ENCODE data around the gene OSR1. TPM values are rescaled to one million over a fixed set of nuclear protein-coding genes. Genes with fewer than 3 reads are reported as not detected.

Gene OSR1
- total RNA-seq, 1 donor from 2014 or later = 12.9 TPM

GRCh38 chr2:19357402-19358241 lies 801 bp downstream of the OSR1 start:
- no peak for DNase-seq

GRCh38 chr2:19356545-19357401 lies 1.6 kb downstream of the OSR1 start:
- no peak for DNase-seq

GRCh38 chr2:19355931-19356544 lies 2.4 kb downstream of the OSR1 start:
- DNase-seq = no peak

GRCh38 chr2:19355416-19355821 lies 3.0 kb downstream of the OSR1 start:
- DNase-seq = no peak

DNA sequence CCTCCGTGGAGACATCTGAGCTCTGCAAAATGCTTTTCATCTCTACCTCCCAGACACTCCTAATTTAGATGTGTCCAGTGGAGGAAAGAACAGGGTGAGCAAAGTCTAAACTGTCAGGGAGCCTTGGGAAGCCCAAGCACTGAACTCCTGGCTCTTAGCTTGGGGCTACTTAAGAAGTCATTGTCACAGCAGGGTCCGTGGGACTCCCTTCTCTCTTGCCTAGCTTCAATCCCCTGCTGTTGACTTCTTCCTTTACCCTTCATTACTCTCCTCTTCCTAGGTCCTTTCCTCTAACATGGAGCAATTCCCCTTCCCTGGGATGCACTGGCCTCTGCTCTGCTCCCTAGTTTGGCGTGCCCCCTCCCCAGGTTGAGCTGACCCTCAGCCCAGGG lies 3.4 kb downstream of the OSR1 start:
- no peak for DNase-seq

GRCh38 chr2:19353721-19354050 lies 4.7 kb downstream of the OSR1 start:
- no peak for DNase-seq

- no peak for DNase-seq
These were observed 5.3 kb downstream of the OSR1 start for GRCh38 chr2:19352946-19353720.

DNA sequence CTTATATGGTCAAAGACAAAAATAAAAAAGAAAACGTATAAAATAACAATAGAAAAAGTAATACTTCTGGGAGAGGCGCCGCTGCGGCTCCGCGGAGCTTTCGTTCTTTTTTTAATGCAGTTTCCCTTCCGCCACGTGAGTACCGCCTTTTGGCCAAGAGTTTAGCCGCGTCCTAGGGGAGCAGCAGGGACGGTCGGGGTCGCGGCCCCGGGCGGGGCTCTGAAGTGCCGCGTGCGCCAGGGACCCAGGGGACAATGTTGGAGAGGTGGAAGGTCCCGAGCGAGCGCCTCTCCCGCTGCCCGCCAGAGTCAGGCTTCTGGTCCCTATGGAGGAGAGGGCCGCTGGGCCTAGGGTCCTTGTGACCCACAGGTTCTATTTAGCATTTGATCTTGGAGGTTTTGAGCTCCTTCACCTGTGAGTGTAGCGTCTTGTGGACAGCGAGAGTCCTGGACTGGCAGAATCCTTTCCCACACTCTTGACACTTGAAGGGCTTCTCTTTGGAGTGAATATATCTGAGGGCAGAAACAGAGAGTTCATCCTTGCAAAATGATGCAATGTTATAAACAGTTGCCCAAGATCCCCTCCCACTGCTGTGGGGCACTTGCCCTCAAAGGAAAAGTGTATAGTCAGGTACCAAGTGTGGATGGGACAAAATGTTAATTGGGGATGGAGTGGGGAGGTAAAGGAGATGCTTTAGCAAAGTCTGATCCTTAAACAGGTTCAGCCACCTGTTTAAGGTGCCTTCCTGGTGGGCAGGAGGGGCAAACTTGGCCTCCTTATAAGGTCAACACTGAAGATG lies 6.3 kb downstream of the OSR1 start:
- no peak for DNase-seq

DNA sequence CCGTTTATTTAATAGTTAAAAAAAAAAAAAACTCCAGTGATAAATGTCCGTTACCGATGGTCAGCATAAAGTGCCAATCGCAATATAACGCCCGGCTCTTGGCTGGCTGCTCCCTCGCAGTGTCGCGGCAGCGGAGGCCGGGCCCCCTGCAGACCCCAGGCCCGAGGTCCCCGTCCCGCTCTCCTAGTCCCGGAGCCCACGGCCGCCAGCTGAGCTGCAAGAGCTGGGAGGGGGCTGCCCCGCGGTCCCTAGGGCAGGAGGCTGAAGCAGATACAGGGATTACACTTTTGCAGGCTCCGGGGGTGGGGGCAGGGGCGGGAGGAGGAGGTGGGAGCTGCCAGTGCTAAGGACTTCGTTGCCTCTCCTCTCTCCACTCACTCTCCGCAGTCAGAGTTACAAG lies 6.9 kb downstream of the OSR1 start:
- no peak for DNase-seq

DNA sequence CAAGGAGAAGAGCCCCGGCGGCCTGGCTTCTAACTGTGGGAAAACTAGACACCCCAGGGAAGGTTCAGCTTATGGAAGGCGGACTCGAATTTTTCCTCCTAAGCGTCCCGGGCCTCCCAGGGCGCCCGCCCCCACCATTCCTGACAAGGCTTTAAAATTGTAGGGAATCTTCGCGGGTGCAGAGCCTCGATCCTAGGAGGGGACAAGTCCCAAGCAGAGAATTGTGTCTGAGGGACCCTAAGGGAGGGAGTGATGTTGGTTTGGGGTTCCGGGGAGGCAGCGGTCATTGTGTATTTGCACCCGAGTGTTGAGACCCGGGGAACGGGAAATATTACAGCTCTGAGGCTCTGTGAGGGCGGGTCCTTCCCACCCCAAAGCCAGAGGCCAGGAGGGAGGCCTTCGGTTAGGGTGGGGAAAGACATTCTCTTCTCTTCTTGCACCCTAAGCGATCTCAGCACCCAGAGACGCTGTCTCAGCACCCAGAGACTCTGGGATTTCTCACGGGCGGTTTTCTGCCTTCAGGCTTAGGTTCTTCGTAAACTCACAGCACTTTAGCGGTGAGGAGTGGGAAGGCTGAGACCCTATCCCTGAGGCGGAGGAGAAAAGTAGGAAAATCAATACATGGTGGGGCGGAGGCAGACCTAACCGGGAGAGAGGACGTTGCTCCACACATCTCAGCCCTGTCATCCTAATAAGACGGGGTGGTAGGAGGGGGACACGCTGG lies 7.6 kb downstream of the OSR1 start:
- no peak for DNase-seq

DNA sequence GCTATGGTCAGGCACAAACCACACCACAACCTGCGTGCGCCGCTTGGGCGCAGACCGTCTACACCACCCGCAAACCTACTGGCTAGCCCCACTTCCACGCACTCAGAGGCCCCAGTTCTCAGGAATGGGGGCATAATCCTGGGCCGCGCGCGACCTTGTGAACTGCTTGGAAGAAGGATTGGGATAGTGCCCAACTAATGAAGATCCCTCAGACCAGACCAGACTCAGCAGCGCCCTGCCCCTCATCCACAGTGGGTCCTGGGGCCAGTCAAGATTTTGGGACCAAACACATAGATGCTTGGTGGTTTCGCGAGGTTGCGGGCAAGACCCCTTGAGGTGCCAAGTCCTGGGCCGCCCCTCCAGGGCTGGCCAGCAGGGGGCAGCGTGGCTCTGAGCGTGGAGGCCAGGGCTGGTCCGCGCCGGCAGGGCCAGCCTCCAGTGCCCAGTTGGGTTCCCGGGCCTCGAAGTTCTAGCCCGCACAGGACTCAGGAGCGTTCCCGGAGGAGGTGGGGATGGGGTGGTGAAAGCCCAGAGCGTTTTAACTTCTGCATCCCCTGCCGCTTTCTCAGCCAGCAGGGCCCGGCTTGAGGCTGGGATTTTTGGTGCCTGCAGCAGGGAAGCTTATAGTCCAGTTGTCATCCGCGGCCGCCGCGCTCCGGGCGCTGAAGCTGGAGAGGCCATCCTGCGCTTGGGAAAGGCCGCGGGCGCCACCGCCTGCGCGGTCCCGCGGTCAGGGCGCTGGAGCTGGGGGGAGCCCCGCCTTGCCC lies 8.3 kb downstream of the OSR1 start:
- DNase-seq = no peak

DNA sequence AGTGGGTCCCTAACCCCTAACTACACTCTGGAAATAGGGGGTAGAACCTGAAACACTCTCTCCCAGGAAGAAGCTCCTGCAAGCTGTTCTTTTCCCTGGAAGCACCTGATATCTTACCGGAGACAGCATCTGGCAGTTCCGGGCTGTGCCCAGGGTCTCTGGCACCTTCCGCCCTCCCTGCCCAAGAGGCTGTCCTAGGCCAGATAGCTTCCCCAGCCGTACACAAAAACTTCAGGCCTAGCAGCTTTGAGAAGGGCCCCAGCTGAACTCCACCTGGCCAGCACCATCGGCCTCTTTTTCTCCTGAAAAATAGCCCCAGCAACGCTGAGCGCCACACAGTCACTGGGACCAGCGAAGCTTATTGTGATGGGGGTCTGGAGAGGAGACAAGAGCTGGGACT lies 9.7 kb downstream of the OSR1 start:
- DNase-seq = no peak

DNA sequence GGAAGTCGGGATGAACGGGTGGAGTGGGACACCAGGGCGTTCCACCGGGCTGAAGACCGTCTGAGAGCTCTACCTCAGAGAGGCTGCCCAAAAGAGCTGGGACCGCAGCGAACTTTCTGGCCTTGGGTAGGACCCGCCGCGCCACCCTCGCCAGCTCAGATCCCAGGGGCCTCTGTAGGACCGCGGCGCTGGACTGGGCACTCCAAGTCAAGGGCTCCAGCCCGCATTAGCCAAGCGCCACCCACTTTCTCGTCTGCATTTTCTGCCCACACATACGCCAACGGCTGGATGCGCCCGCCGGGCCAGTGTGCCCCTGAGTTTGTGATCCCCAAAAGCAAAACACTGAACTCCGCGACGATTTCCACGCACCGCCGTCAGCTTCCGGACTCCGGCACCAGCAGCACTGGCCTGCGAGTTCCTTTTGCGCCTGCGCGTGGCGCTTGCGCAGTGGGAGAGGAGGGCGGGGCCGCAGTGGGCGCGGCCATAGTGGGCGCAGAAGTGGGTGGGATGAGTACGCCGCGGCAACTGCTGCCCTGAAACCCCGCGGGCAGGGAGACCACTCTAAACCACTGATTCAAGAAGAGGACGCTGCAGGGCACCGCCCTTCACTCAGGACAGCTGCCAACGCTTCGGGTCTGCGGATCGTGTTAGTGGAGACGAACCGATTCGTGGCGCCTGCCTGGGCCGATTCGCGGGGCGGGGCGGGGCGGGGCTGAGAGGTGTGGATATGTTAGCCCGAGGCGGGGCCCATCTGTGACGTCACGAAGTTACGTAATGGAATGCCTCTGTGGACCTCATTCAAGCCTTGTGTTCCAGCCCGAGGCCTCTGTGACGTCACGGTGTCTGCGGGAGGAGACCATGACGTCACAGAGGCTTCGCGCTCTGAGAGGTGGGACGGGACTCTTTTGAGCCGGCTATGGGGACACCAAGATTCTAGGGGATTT lies 10.5 kb downstream of the OSR1 start:
- DNase-seq = peak; percentile 98

DNA sequence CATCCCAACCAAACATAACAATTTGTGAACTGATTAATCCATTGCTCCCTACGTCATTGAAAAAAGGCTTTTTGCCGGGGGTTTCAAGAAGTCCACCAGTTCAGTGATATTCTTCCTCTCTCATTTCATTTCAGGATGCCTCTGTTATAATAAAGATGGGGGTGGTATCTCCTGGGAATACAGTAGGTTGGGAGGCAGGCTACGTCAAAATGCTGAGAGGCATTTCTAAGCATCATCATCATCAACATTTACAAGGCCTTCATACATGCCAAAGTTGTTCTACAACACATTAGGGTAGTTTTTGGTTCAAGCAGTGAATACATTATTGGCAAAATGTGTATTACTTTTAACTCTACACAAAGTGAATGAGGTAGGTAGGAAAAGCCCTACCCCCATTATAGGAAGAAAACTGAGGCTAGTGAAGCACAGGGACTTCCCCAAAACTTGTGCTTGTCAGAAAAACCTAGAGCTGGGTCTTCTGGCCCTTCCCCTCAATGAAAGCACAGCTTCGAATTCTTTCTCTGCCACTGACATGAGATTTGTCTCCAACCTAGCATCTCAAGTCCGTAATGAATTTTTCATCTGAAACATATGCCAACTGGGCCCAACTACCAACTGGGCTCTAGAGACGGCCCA lies 11.3 kb downstream of the OSR1 start:
- DNase-seq = no peak

- no peak for DNase-seq
These were observed 20.7 kb downstream of the OSR1 start for GRCh38 chr2:19337742-19338141.

DNA sequence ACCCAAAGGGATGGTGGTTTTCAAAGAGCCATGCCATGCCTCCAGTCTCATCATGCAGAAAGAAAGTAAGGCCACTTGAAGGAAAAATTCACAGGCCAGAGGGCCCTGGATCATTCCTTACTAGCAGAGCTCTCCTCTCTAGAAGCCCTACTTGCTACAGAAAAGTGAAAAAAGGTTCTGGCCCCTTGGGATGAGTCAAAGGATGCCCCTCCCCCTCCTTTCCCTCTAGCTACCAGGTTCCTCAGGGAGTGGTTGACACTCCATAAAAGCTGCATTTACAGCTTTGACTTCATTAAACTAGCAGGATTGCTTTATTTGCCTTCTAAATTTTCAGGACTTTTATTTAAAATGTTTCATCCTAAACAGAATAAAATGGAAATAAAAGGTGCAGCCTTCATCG lies 21.2 kb downstream of the OSR1 start:
- no peak for DNase-seq

- DNase-seq = no peak
These were observed 21.6 kb downstream of the OSR1 start for GRCh38 chr2:19336781-19337180.

DNA sequence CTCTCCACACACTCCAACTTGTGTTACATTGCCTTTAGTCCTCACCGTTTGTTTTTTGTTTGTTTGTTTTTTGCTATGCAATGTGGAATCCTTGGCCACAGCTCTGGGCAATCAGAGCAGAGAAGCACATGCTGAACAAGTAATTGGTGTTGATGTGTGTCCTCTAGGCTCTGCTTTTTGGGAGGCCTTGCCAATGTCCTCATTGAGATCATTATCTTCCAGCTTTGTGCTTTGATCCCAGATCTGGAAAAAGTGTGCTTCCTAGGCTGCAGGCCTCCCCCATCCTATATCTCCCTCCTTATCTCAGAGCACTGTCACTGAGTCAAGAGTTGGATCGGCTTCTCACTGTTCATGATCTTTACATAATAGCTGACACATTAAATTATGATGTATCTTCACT lies 25.9 kb downstream of the OSR1 start:
- DNase-seq = no peak

All from skin of body (tissue), 2 donors.